ENCODE results near the gene METTL22.

- TF ChIP-seq CTCF (IDR thresholded peaks at IDR 0.05) (no peak), POLR2A (IDR thresholded peaks at IDR 0.05; ENCODE audit: low read depth) (no peak)
Measured at GRCh38 chr16:8642146-8642545, 20.6 kb downstream of the METTL22 start.
